Endothelial cell of umbilical vein (primary cell): ENCODE data around the gene TAOK1. TPM values are rescaled to one million over a fixed set of nuclear protein-coding genes. Genes with fewer than 3 reads are reported as not detected.
A peak's percentile ranks its signal among the peaks of the same experiment; 100 is the strongest.
"Not testable (repeated sequence)": the region's sequence is repeated elsewhere in the genome, so short reads cannot be mapped to it uniquely, and the experiment has no call there.

ENCODE experiments used
- BruUV-seq: library from RNA; stranded (reverse); fragments of 400-500 nt; replicated peaks from 2 replicates; lab custom pipeline; 2021; lab: Mats Ljungman, UMichigan
- CTCF ChIA-PET: fragments of 300-600, 350-600 bp; sonication (Branson Sonifier 250); formaldehyde crosslinking; loops from one replicate; lab custom pipeline; 2021; ENCODE audit warnings: antibody characterized with exemption, inconsistent platforms; lab: Charles Lee
- POLR2A ChIA-PET: fragments of 300-600, 350-600 bp; sonication (Branson Sonifier 250); formaldehyde crosslinking; loops from one replicate; lab custom pipeline; 2021; ENCODE audit warnings: antibody characterized with exemption, inconsistent platforms; lab: Charles Lee
- DNase-seq: peaks from one replicate; pipeline ENCODE4 v3.0.0-alpha.2; 2011; ENCODE audit warnings: low read depth, low spot score
- FAIRE-seq: peaks from 2 replicates; lab custom pipeline; 2011; peaks lifted over from hg19 to GRCh38; lab: Jason Lieb, UNC
- H2AFZ ChIP-seq: 2 replicates; pipeline ENCODE4 v1.6.0; 2012; ENCODE audit warnings: low read depth, low read length, control low read depth, inconsistent platforms
- H3K27ac ChIP-seq: 2 replicates; pipeline ENCODE4 v1.5.1; 2011; ENCODE audit warnings: low read depth, mild to moderate bottlenecking, control low read depth, low read length, moderate library complexity; ENCODE audit not compliant: insufficient read depth
- H3K27me3 ChIP-seq, 2 experiments: 2 replicates each; pipeline versions ENCODE4 v1.6.0 to v1.6.1; 2011; ENCODE audit warnings: low read length in 2 of 2, mixed read lengths in 1 of 2; ENCODE audit not compliant: control insufficient read depth in 2 of 2, insufficient read depth in 2 of 2
- H3K36me3 ChIP-seq, 2 experiments: 2 replicates in 1 of 2; 3 replicates in 1 of 2; pipeline ENCODE4 v1.5.1; 2011; ENCODE audit warnings: low read length in 2 of 2, mild to moderate bottlenecking in 1 of 2, moderate library complexity in 1 of 2; ENCODE audit not compliant: control insufficient read depth in 2 of 2, insufficient read depth in 2 of 2; ENCODE audit errors: extremely low read depth in 1 of 2
- H3K4me1 ChIP-seq: 3 replicates; pipeline ENCODE4 v1.5.1; 2011; ENCODE audit warnings: mild to moderate bottlenecking, low read length; ENCODE audit not compliant: control insufficient read depth, insufficient read depth; ENCODE audit errors: extremely low read depth
- H3K4me2 ChIP-seq: 2 replicates; pipeline ENCODE4 v1.6.1; 2011; ENCODE audit warnings: low read length, control low read depth, mixed read lengths; ENCODE audit not compliant: insufficient read depth
- H3K4me3 ChIP-seq, 3 experiments: fragments of 200-600 bp in 1 of 3; sonication (generic), shearing (Covaris generic) in 1 of 3; replicated peaks in 1 of 3; 2 replicates each; pipeline ENCODE4 v1.5.1; 2011 to 2016; ENCODE audit warnings: control low read depth in 3 of 3, low read length in 3 of 3, mild to moderate bottlenecking in 2 of 3, inconsistent platforms in 1 of 3, low read depth in 1 of 3, moderate library complexity in 1 of 3; ENCODE audit not compliant: insufficient read depth in 1 of 3
- H3K79me2 ChIP-seq: 2 replicates; pipeline ENCODE4 v1.6.0; 2012; ENCODE audit warnings: low read length, inconsistent platforms; ENCODE audit not compliant: control insufficient read depth, insufficient read depth
- H3K9ac ChIP-seq: replicated peaks from 2 replicates; pipeline ENCODE3; 2011; ENCODE audit warnings: low read length, control low read depth; ENCODE audit not compliant: insufficient read depth; ENCODE audit errors: extremely low read depth
- H3K9me1 ChIP-seq: replicated peaks from 3 replicates; pipeline ENCODE4 v1.6.0; 2011; ENCODE audit warnings: mild to moderate bottlenecking, low read length; ENCODE audit not compliant: control insufficient read depth, insufficient read depth; ENCODE audit errors: extremely low read depth
- H3K9me3 ChIP-seq: replicated peaks from 2 replicates; pipeline ENCODE4 v1.5.1; 2012; ENCODE audit warnings: low read length, inconsistent platforms; ENCODE audit not compliant: control insufficient read depth, insufficient read depth
- H4K20me1 ChIP-seq: replicated peaks from 2 replicates; pipeline ENCODE3; 2011; ENCODE audit warnings: mild to moderate bottlenecking, low read length; ENCODE audit not compliant: control insufficient read depth, insufficient read depth; ENCODE audit errors: extremely low read depth
- EZH2 ChIP-seq: IDR thresholded peaks from 2 replicates; pipeline ENCODE4 v1.6.1; 2012; ENCODE audit warnings: borderline replicate concordance, low read depth, mild to moderate bottlenecking, moderate library complexity, low read length, inconsistent platforms; ENCODE audit not compliant: severe bottlenecking
- FOS ChIP-seq: IDR thresholded peaks from 2 replicates; pipeline ENCODE4 v1.6.1; 2011; ENCODE audit warnings: mild to moderate bottlenecking, low read length, moderate library complexity, borderline replicate concordance; ENCODE audit not compliant: insufficient read depth
- GATA2 ChIP-seq: IDR thresholded peaks from 2 replicates; pipeline ENCODE4 v1.7.0; 2011; ENCODE audit warnings: low read depth, mild to moderate bottlenecking, moderate library complexity, mixed read lengths, low read length; ENCODE audit not compliant: insufficient read length, insufficient read depth
- JUN ChIP-seq: IDR thresholded peaks from 2 replicates; pipeline ENCODE4 v1.6.1; 2011; ENCODE audit warnings: borderline replicate concordance, low read depth; ENCODE audit not compliant: insufficient read length, insufficient read depth
- MYC ChIP-seq: IDR thresholded peaks from one replicate; pipeline ENCODE4 v1.6.1; 2011; ENCODE audit warnings: mild to moderate bottlenecking, low read depth, low read length
- POLR2A ChIP-seq: IDR thresholded peaks from 2 replicates; pipeline ENCODE4 v1.6.1; 2012; ENCODE audit warnings: low read depth, mild to moderate bottlenecking, control low read depth, low read length
- POLR2AphosphoS5 ChIP-seq: IDR thresholded peaks from 2 replicates; pipeline ENCODE4 v1.6.1; 2012; ENCODE audit warnings: low read depth, mild to moderate bottlenecking, control low read depth, low read length, moderate library complexity; ENCODE audit not compliant: insufficient read depth
- dilution Hi-C: fragments of 300-500 bp; cut with MboI; formaldehyde crosslinking; loops from one replicate; pipeline ENCODE4 v1.15.0; 2019; ENCODE audit warnings: low sequenced_read_pairs; ENCODE audit not compliant: extremely low pct_ligation_motif_present
- intact Hi-C: fragments of 100-400 bp; cut with micrococcal nuclease; formaldehyde crosslinking; loops from one replicate; pipeline ENCODE4 v1.10.0; 2022
- polyA plus RNA-seq, 4 experiments: library from polyadenylated mRNA; depleted of rRNA in 3 of 4; stranded (reverse) in 3 of 4; unstranded in 1 of 4; fragments of >200 nt; gene quantifications; 2 replicates each; pipeline versions ENCODE4 v1.2.1 to v1.2.3, GENCODE V29; 2011 to 2012; ENCODE audit warnings: missing spikeins in 1 of 4
- total RNA-seq: library from RNA; stranded (reverse); gene quantifications from 2 replicates; pipeline ENCODE4 v1.2.3, GENCODE V29; 2021
- TF ChIP-seq, protein P1 (sequence below): IDR thresholded peaks from 2 replicates; pipeline ENCODE4 v1.6.1; 2011; ENCODE audit not compliant: insufficient read depth, insufficient read length

TAOK1 gene
- total and polyA plus RNA-seq, 2 donors (not counting 3 experiments of a cell fraction or from before 2014, with no cell fraction given): 11.0 to 82.2 TPM

DNA sequence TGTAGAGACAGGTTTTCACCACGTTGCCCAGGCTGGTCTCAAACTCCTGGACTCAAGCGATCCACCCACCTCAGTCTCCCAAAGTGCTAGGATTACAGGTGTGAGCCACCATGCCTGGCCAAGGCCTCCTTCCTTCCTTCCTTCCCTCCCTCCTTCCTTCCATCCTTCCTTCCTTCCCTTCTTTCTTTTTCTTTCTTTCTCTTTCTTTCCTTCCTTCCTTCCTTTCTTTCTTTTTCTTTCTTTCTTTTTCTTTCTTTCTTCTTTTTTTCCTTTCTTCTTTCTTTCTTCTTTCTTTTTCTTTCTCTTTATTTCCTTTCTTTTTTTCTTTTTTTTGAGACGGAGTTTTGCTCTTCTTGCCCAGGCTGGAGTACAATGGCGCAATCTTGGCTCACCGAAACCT is 168.0 kb downstream of the TAOK1 start:
- H3K4me1 ChIP-seq, POLR2A ChIA-PET, DNase-seq, intact Hi-C loops, H3K9me1 ChIP-seq, H3K4me3 ChIP-seq, H3K79me2 ChIP-seq, BruUV-seq, H3K27me3 ChIP-seq, H3K27ac ChIP-seq, H3K4me2 ChIP-seq, H3K36me3 ChIP-seq, dilution Hi-C loops, H3K9me3 ChIP-seq, H4K20me1 ChIP-seq, H2AFZ ChIP-seq, H3K9ac ChIP-seq: not testable (repeated sequence)
- FAIRE-seq: peak; percentile 50
- CTCF ChIA-PET: interaction anchor here (4.1 kb wide), 1 partner anchor 22 kb away, joined by 16 read pairs; no protein-coding TSS in a partner anchor

DNA sequence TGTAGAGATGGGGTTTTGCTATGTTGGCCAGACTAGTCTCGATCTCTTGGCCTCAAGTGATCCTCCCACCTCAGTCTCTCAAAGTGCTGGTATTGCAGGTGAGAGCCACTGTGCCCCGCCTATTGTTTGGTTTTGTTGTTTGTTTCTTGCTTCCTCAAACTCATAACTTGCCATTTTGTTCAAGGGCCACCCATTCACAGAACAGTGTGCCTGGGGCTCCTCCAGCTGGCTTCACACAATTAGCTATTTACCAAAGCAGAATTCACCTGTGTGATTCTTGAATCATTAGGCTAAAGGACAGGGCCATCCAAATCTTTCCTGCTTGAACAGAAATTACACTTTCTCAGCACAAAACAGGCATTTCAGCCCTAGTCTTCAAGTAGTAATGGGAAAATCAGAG is 169.5 kb downstream of the TAOK1 start:
- intact Hi-C loops: no loop called here
- no peaks in the 10 kb centered on the region for H3K27me3 ChIP-seq
- H3K79me2 ChIP-seq: no peaks in the 10 kb centered on the region
- no peaks in the 10 kb centered on the region for H3K36me3 ChIP-seq
- no peaks in the 10 kb centered on the region for H4K20me1 ChIP-seq
- H3K9me1 ChIP-seq: no peaks in the 10 kb centered on the region
- H3K9ac ChIP-seq: no peak overlapping the region
- no peaks in the 10 kb centered on the region for H3K9me3 ChIP-seq
- FAIRE-seq (no peak), DNase-seq (no peak)
- BruUV-seq: no TSS peak
- TF ChIP-seq JUN: no peak
- TF ChIP-seq POLR2AphosphoS5: no peak
- no peak for TF ChIP-seq FOS
- no peak for TF ChIP-seq EZH2
- no peak for TF ChIP-seq GATA2
- no peak for TF ChIP-seq POLR2A
- TF ChIP-seq, protein P1, sequence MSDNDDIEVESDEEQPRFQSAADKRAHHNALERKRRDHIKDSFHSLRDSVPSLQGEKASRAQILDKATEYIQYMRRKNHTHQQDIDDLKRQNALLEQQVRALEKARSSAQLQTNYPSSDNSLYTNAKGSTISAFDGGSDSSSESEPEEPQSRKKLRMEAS: no peak
- TF ChIP-seq MYC: no peak
- dilution Hi-C loops: no loop called here
- H2AFZ ChIP-seq: no peak overlapping the region
- no peak overlapping the region for H3K27ac ChIP-seq
- CTCF ChIA-PET: interaction anchor here (1.0 kb wide), 2 partner anchors 189 to 190 kb away, joined by 3 read pairs; no protein-coding TSS in a partner anchor
- no peaks in the 10 kb centered on the region for H3K4me1 ChIP-seq
- no peak overlapping the region for H3K4me3 ChIP-seq
- H3K4me2 ChIP-seq: no peak overlapping the region
- POLR2A ChIA-PET: interaction anchor here (0.6 kb wide), 1 partner anchor 15 kb away, joined by 3 read pairs; no protein-coding TSS in a partner anchor
